GM04504 (cell line): Measurements from ENCODE around the gene FBXW7.

Experiments
- DNase-seq: peaks from one replicate; pipeline ENCODE4 v3.0.0-alpha.2; 2012; ENCODE audit warnings: low read depth

Gene FBXW7

DNA sequence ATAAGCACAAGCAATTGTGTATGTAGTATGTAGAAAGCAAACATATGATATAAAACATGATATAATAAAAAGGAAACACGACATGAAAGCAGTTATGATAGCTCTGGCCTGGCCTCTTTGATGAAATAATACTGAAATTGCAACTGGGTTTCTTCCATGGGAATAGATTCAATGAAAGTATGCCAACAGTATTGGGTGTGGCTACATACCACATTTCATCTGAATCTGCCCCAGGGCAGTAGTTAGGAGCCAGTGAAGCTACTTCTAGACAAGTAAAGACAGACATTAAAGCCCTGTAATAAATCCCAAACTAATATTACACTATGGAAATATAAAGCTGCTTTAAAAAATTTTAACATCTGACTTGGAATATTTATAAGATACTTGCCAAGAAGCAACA lies 207.3 kb downstream of the FBXW7 start:
- peak; percentile 45 for DNase-seq

GRCh38 chr4:152327606-152328453 lies 208.1 kb downstream of the FBXW7 start:
- no peak for DNase-seq

DNA sequence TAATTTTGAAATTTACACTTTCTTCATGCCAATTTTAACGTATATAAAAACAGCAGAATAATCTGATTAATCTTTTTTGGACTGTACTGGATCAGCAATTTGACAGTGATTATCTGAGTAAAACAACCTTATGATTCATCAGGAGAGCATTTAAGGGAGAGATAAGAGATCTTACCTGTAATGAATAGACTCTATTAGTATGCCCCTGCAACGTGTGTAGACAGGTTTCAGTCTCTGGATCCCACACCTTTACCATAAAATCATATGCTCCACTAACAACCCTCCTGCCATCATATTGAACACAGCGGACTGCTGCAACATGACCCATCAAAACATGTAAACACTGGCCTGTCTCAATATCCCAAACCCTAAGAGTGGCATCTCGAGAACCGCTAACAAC lies 210.1 kb downstream of the FBXW7 start:
- DNase-seq: no peak

DNA sequence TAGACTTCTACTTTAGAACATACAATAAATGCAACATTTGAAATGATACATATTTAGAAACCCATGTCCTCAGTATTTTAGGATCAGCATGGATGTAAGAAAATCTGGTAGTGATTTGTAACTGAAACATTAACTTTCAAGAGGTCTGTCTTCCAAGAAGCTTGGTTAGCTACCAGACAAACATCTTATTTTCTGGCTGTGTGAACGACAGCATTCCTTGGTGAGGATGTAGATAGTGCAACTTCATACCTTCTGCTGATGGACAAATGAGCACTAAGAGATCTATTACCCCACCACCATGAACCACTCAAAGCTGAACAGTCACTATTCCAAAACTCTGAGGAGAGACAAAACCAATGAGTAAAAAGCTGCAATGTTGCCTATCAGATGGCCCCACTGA lies 212.7 kb downstream of the FBXW7 start:
- DNase-seq: no peak

DNA sequence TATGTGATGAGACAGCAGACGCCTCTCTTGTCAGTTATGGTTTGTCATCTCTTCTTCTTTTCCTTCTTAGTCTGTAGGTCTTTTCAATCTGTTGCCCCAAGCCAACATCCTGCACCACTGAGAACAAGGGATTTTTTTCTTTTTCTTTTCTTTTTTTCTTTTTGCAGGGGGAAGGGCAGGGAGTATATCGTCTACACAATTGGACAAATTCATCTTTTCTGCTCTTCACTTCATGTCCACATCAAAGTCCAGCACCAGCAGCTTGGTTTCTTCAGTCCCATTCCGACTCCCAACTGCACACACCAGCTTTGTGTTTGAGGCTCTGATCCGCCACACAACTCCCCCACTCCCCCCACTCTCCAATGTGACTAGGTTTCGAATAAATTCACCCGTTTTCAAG lies 213.2 kb downstream of the FBXW7 start:
- DNase-seq: no peak

DNA sequence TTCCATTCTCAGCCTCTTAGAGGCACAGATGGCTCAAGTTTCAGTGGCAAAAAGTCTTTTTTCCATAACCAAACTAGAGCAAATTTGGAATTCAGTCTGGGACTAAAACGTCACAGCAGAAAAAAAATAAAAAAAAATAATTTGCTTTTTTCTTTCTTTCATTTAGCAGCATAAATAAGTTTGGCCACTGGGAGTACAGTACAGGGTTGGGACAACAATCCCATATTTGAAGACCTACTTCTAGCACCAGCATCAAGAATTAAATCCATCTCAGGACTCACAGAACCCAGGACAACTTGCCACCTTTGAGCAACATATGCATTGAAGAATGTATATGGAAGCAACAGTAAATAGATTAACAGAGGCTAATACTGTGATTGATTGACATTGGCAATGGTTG lies 214.0 kb downstream of the FBXW7 start:
- DNase-seq: no peak

DNA sequence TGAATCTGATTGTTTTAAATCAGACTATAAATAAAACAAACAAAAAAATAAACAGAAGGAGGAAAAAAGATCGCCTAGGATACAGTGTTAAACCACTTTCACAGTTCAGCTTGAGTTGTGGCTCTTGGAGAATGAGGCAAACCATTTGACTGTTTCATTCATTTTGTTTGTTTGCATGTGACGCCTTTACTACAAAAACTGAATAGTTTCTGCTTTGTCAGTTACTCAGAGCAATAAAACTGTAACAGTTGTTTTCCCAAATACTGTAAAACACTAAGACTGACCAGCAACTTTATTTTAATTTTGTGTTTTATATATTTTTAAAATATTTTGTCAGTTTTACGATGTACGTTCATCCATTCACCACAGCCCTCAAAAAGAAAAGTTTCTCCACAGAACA lies 214.5 kb downstream of the FBXW7 start:
- peak; percentile 24 for DNase-seq

- DNase-seq: no peak
Observed at GRCh38 chr4:152316969-152317368, 218.9 kb downstream of the FBXW7 start.

DNA sequence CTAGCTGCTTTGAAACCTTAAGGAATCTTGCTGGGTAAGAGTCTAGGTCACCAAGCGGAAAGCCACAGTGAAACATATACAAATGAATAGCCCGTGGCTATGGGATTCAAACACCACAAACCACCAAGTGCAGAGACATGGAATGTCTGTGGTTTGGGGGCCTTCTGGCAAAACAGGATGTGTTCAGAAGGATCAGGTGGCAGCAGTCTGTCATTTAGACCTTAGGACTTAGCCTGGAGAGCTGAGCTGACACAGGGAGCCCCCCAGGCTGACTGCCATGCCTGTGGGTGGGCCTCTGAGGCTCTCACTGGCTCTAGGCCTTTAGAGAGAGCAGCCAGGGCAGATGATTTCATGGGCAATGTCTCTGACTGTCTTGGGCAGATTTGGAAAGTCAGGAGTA lies 225.6 kb downstream of the FBXW7 start:
- DNase-seq: no peak

GRCh38 chr4:152309418-152309817 lies 226.5 kb downstream of the FBXW7 start:
- no peak for DNase-seq

DNA sequence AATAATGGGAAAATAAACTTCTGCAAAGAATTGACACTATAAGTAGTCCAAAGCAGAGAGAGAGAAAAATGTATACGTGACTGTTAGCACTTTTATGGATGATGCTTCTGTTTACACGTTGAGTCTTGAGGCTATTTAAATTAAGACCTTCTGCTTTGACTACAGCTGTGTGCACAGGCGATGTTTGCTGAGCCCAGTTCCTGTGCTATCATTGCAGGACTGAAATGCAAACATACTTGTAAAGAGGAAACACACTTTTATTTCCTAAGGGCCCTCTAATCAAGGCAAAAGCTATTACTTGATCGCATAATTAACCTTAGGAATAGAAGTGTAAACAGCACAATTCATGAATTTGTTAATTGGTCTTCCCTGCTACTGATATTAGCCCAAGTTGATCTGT lies 226.9 kb downstream of the FBXW7 start:
- no peak for DNase-seq

- DNase-seq: no peak
Observed at GRCh38 chr4:152307669-152308068, 228.2 kb downstream of the FBXW7 start.

DNA sequence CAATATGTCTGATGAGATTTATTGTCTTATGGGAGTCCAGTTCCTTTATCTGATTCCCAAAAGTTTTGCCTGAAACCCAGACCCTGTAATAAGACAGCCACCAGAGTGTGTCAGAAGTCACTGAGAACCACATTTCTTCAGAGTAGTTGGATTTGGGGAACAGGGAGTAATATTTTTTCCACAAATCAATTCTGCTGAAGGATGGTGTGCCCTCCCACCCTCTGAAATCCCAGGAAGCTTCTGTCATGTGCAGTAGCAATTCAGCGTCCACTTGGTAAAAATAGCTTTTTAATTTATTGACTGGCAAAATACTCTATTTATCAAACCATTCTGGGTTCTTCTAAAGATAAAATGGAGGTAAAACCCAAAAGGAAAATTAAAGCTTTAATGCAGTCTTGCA lies 229.4 kb downstream of the FBXW7 start:
- DNase-seq: no peak

- DNase-seq: no peak
Observed at GRCh38 chr4:152304220-152304619, 231.7 kb downstream of the FBXW7 start.

DNA sequence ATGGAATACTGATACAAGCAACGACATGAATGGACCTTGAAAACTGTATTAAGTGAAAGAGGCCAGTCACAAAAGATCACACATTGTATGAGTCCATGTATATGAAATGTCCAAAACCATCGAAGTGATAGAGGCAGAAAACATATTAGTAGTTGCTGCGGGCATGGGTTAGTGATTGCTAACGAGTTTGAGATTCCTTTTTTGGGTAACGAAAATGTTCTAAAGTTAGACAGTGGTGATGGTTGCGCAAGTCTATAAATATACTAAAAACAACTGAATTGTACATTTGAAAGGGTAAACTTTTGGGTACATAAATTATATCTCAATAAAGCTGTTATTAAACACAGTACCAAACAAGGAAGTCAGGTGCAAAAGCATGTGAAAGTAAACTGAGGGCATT lies 234.5 kb downstream of the FBXW7 start:
- DNase-seq: no peak

- DNase-seq: no peak
Observed at GRCh38 chr4:152299553-152299952, 236.3 kb downstream of the FBXW7 start.

DNA sequence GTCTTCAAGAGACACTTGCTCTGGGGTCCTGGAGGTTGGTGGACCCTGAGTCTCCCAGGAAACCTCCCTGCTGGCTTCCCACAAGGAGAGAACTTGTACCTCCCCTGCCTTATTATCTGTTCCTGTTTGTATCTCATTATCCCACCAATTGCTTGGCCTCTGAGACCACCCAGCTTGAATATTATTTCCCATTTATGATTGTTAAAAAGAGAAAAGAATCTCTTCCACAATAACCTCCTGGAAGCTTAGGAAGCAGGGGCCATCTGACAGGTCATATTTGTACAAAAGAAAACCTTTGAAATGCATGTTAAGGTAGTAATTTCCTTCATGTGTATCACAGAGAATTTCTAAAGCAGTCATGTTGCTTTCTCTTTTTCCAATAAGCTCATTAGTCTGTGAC lies 239.5 kb downstream of the FBXW7 start:
- no peak for DNase-seq

GRCh38 chr4:152294765-152295164 lies 241.1 kb downstream of the FBXW7 start:
- no peak for DNase-seq

DNA sequence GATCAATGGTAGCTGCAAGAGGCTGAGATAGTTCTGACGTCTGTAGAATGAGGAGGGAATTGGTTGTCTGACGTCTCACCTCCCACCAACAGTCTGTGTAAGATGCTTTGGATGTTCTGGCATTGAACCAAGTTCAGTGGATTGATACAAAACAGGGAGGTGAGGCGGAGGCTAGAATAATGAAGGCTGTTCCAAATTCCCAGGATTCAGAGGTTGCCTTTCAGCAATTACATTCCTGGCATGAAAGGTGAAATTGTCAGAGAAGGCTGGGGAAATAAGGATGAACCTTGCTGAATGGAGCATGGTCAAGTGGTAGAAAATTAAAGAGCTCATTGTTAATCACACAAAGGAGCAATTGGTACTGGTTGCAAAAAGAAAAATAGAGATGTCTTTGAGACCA lies 241.6 kb downstream of the FBXW7 start:
- DNase-seq: no peak

- no peak for DNase-seq
Observed at GRCh38 chr4:152293527-152293926, 242.4 kb downstream of the FBXW7 start.

- no peak for DNase-seq
Observed at GRCh38 chr4:152290366-152290921, 245.4 kb downstream of the FBXW7 start.

DNA sequence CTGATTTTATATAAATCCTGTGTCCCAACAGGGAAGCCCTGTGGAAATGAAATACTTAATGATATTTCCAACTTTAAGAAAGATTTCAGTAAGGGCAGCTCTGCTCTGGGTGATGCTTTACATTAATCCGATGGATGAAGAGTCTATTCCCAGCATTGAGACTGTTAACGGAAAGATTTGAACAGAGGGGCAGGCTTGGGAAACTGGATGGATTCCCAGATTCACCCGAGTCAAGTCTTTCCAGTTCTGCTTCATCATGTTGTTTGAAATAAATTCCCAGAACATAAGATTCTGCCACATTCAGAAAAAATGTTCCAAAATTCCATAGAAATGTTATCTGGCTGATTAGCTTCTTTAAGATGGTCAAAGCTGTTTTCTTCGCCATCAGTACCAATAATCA lies 246.0 kb downstream of the FBXW7 start:
- no peak for DNase-seq

GRCh38 chr4:152289541-152289940 lies 246.4 kb downstream of the FBXW7 start:
- DNase-seq: no peak
